Prostate gland (tissue), 2 donors: ENCODE measurements around the gene EEA1. TPM values are rescaled to one million over a fixed set of nuclear protein-coding genes. Genes with fewer than 3 reads are reported as not detected.
"Not testable (repeated sequence)": the region's sequence is repeated elsewhere in the genome, so short reads cannot be mapped to it uniquely, and the experiment has no call there.

ENCODE experiments used
- DNase-seq: peaks from one replicate; pipeline ENCODE4 v3.0.0-alpha.2; 2019; ENCODE audit warnings: low spot score
- H3K27ac ChIP-seq, 2 donors: fragments of 200-600 bp; sonication (generic); 2 replicates each; pipeline ENCODE4 v1.5.1; 2017 to 2019
- H3K27me3 ChIP-seq: fragments of 200-600 bp; sonication (generic); replicated peaks from 2 replicates; pipeline ENCODE4 v1.5.1; 2019; ENCODE audit not compliant: insufficient read depth
- H3K36me3 ChIP-seq, 2 donors: fragments of 200-600 bp; sonication (generic); 1 replicate in 1 of 2; 2 replicates in 1 of 2; pipeline versions ENCODE4 v1.5.1 to v1.8.1; 2017 to 2019
- H3K4me1 ChIP-seq: fragments of 200-600 bp; sonication (generic); replicated peaks from 2 replicates; pipeline ENCODE4 v1.5.1; 2019
- H3K4me3 ChIP-seq, 2 donors: fragments of 200-600 bp; sonication (generic); 2 replicates each; pipeline ENCODE4 v1.5.1; 2017 to 2019
- H3K9me3 ChIP-seq: fragments of 200-600 bp; sonication (generic); 2 replicates; pipeline ENCODE4 v1.5.1; 2017
- CTCF ChIP-seq, 4 experiments: fragments of 200-600 bp in 2 of 4; fragments of 450-650 bp in 2 of 4; sonication (generic) in 2 of 4; IDR thresholded peaks; 1 replicate in 3 of 4; 2 replicates in 1 of 4; pipeline ENCODE4 v1.5.1; 2016 to 2019; ENCODE audit warnings: antibody characterized with exemption in 4 of 4, mild to moderate bottlenecking in 2 of 4, moderate library complexity in 2 of 4
- POLR2A ChIP-seq: fragments of 450-650 bp; IDR thresholded peaks from one replicate; pipeline ENCODE4 v1.6.1; 2016; ENCODE audit warnings: antibody characterized with exemption, mild to moderate bottlenecking
- POLR2AphosphoS5 ChIP-seq: sonication (generic); formaldehyde crosslinking; IDR thresholded peaks from one replicate; pipeline ENCODE4 v1.6.1; 2017; ENCODE audit warnings: antibody characterized with exemption
- WGBS: methylation state at CpG from one replicate; pipeline ENCODE4 v1.1.5; 2018; 5-methylcytosine and 5-hydroxymethylcytosine counted together
- intact Hi-C: fragments of 100-400 bp; cut with DNase I; formaldehyde crosslinking; loops from one replicate; pipeline ENCODE4 v1.14.2; 2022
- total RNA-seq, 2 donors: library from RNA; depleted of rRNA; stranded (reverse); fragments of >200 nt; gene quantifications; one replicate each; pipeline ENCODE4 v1.1.0, GENCODE V29; 2016

Gene EEA1
- total RNA-seq, 2 donors from 2014 or later = 18.6 to 22.6 TPM

GRCh38 chr12:92810370-92810769 is 118.7 kb downstream of the EEA1 start:
- intact Hi-C loops = no loop called here

GRCh38 chr12:92803903-92804302 is 125.2 kb downstream of the EEA1 start:
- no peak overlapping the region for H3K4me3 ChIP-seq
- TF ChIP-seq POLR2AphosphoS5 = no peak
- no peak for TF ChIP-seq POLR2A
- no peak for TF ChIP-seq CTCF (IDR thresholded peaks at IDR 0.05)
- no peaks in the 10 kb centered on the region for H3K27me3 ChIP-seq
- DNase-seq = no peak
- H3K27ac ChIP-seq = no peak overlapping the region
- no peaks in the 10 kb centered on the region for H3K4me1 ChIP-seq
- 96% methylated on average over 1 of the region's 1 CpG for WGBS
- no peaks in the 10 kb centered on the region for H3K9me3 ChIP-seq
- H3K36me3 ChIP-seq = no peaks in the 10 kb centered on the region
- intact Hi-C loops = no loop called here

More at GRCh38 chr12:92810370-92810769, 118.7 kb downstream of the EEA1 start:
- no peaks in the 10 kb centered on the region for H3K27me3 ChIP-seq
- H3K36me3 ChIP-seq = no peaks in the 10 kb centered on the region
- TF ChIP-seq CTCF (IDR thresholded peaks at IDR 0.05) (no peak), POLR2A (no peak), POLR2AphosphoS5 (no peak)
- DNase-seq = no peak
- H3K4me1 ChIP-seq = no peaks in the 10 kb centered on the region
- no peak overlapping the region for H3K4me3 ChIP-seq
- no peak overlapping the region for H3K27ac ChIP-seq
- WGBS = 88% methylated on average over 4 of the region's 4 CpGs
- no peaks in the 10 kb centered on the region for H3K9me3 ChIP-seq

- WGBS = 85% methylated on average over 3 of the region's 3 CpGs
- no peak overlapping the region for H3K4me3 ChIP-seq
- no peak overlapping the region for H3K27ac ChIP-seq
- no peaks in the 10 kb centered on the region for H3K9me3 ChIP-seq
- DNase-seq = no peak
- no peaks in the 10 kb centered on the region for H3K36me3 ChIP-seq
- intact Hi-C loops = no loop called here
- no peaks in the 10 kb centered on the region for H3K4me1 ChIP-seq
- TF ChIP-seq POLR2AphosphoS5 (no peak), POLR2A (no peak), CTCF (IDR thresholded peaks at IDR 0.05) (no peak)
- no peaks in the 10 kb centered on the region for H3K27me3 ChIP-seq
Measured at GRCh38 chr12:92802906-92803305, 126.2 kb downstream of the EEA1 start.

- Histone ChIP-seq H3K27me3 (no peaks in the 10 kb centered on the region), H3K27ac (no peak overlapping the region), H3K9me3 (no peaks in the 10 kb centered on the region), H3K4me1 (no peaks in the 10 kb centered on the region), H3K36me3 (no peaks in the 10 kb centered on the region), H3K4me3 (no peak overlapping the region)
- intact Hi-C loops = no loop called here
- DNase-seq = no peak
- TF ChIP-seq POLR2A = no peak
- no peak for TF ChIP-seq POLR2AphosphoS5
- TF ChIP-seq CTCF (IDR thresholded peaks at IDR 0.05) = no peak
Measured at GRCh38 chr12:92796650-92797049, 132.4 kb downstream of the EEA1 start.

GRCh38 chr12:92794814-92795213 is 134.3 kb downstream of the EEA1 start:
- no peak overlapping the region for H3K4me3 ChIP-seq
- H3K9me3 ChIP-seq = no peaks in the 10 kb centered on the region
- DNase-seq = no peak
- TF ChIP-seq POLR2A (no peak), POLR2AphosphoS5 (no peak), CTCF (IDR thresholded peaks at IDR 0.05) (no peak)
- no peak overlapping the region for H3K27ac ChIP-seq
- no peaks in the 10 kb centered on the region for H3K36me3 ChIP-seq
- intact Hi-C loops = no loop called here
- H3K4me1 ChIP-seq = no peaks in the 10 kb centered on the region
- H3K27me3 ChIP-seq = no peaks in the 10 kb centered on the region

- H3K9me3 ChIP-seq, H3K4me3 ChIP-seq, H3K36me3 ChIP-seq, intact Hi-C loops, H3K27me3 ChIP-seq, DNase-seq, H3K27ac ChIP-seq, H3K4me1 ChIP-seq: not testable (repeated sequence)
- 95% methylated on average over 5 of the region's 5 CpGs for WGBS
Measured at GRCh38 chr12:92794356-92794755, 134.7 kb downstream of the EEA1 start.
